Activated CD8-positive, alpha-beta memory T cell treated with anti-CD3 and anti-CD28 coated beads, Interleukin-2, amount 50 U/mL, for 1 hour (primary cell): ENCODE measurements around the gene SMG6.

ENCODE experiments used
- DNase-seq: peaks from one replicate; pipeline ENCODE4 v3.0.0-alpha.2; 2020; ENCODE audit errors: extremely low read depth

SMG6 gene

GRCh38 chr17:2076087-2076984 lies 227.2 kb downstream of the SMG6 start:
- no peak for DNase-seq

- DNase-seq, result no peak
Measured at GRCh38 chr17:2075336-2076086, 228.1 kb downstream of the SMG6 start.

DNA sequence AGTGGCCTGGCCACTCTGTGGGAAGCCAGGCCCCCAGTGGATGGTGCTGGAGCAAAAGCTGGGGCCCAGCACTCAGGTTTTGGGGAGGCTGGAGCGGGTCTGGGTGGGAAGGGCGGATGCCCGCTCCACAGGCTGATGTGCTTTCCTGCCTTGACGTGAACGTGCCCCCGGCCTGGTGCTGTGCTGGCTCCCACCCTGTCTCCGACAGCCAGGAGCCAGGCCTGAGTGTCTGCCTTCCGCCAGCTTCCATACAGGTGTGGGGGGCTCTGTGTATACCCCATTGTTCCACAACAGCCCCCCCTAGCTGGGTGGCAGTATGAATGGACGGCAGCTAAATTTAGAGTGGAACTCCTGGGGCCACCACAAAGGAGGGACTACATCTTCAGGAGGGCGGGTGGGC lies 228.7 kb downstream of the SMG6 start:
- no peak for DNase-seq

DNA sequence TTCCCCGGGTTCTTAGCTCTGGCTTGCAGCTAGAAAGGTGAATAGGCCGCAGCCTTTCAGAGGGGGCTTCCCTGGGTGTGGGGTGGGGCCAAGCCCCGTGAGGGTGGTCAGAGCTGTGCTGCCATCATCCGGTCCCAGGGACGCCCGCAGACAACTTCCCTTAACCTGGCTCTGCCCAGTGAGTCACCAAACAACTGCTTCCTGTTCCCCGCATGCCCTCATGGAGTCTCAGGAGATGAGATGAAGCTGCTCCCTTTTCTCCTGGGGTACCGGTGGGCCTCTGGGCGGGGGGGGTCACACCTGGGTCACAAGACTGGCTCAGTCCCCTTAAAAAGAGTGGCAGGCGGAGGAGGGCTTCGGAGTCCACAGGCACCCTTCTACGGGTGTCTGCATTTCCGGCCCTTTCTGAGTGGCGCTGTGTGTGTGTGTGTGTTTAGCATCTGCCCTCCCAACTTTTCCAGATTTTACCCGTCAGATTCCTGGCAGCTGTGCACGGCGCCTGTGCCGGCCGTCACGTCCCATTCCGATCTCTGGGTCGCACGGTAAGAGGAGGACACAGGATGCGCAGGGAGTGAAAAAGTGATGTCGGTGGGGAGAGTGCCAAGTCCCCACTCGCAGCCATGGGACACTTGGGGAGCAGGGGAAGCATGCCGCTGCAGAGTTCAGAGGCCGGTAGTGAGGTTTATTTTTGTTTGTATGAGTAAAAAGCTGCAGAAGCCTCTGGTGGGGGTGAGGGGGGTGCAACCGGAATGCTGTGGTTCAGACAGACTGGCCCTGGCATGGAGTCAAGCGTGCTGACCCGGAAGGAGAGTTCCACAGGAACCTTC lies 231.9 kb downstream of the SMG6 start:
- no peak for DNase-seq

DNA sequence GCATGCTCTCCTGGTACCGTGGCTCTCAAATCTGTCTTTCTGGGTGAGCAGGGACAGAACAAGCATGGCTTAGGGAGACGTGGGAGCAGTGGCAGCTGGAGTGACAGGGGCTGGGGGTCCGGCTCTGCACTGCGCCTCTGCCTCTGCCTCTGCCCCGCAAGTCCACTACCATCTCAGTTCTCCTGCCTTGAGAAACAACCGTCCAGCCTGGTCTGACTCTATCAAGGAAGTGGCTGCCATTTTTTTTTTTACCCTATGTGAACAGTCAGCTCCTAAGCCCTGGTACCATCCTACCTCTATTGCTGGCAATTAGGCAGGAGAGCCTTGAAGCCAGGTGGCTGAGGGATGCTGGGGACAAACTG lies 232.6 kb downstream of the SMG6 start:
- no peak for DNase-seq

DNA sequence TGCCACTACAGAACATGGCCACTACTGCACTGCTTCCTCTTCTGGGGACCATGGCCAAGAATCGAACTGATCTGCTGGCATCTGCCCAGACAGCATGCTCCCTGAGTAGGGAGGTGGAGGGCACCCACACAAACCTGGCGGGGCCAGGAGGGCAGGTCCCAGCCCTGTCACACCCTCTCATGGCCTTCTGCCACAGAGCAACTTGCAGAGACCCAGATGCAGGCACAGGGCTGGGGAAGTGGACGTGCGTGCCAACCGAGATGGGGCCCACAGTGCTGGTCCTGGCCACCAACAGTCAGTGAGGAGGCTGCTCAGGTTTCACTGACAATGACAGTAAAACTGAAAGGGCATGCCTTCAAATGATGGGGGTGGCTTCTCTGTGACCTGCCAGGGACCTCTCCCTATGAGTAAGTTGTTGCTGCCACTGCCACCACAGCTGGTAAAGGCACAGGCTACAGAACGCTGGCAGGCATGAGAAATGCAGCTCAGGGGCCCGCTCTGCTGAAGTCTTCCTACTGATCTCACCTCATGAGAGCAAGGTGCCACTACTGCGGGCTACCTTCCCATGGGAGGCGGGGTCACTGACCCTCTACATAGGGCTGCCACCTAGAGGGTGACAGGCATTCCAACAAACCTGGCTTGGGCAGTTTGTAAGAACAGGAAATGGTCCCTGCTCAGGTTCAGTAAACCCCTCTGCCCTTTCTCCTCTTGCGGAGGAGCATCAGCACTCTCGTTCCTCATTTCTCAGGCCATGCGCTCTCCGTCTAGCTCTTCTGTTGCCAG lies 233.2 kb downstream of the SMG6 start:
- no peak for DNase-seq

DNA sequence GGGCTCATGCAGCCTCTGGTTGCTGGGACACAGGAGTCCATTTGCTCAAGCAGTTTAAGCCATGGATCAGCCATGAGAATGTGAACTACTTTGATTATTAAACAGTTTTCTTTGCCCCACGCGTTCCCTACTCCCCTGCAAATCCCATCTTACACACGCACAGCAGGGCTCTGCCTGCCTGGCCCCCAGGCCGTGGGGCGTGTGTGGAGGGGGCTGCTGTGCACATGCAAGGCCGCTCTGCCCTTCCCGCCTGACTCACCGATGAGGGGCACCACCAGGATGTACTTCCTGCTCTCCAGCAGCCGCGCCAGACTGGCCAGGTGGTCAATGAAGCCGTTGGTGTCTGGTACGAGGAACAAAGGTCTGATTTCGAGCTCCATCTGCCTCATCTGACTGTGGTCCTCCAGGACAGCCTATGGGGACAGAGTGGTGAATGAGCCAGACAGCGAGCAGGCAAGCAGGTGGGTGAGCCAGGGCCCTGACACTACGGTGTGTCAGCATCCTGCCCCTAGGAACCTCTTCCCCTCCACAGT lies 235.0 kb downstream of the SMG6 start:
- DNase-seq, result no peak

GRCh38 chr17:2068031-2068518 lies 235.5 kb downstream of the SMG6 start:
- no peak for DNase-seq

GRCh38 chr17:2067608-2068024 lies 236.0 kb downstream of the SMG6 start:
- no peak for DNase-seq

- no peak for DNase-seq
Measured at GRCh38 chr17:2067048-2067561, 236.5 kb downstream of the SMG6 start.

GRCh38 chr17:2065949-2066400 lies 237.6 kb downstream of the SMG6 start:
- DNase-seq, result no peak

GRCh38 chr17:2064980-2065785 lies 238.4 kb downstream of the SMG6 start:
- DNase-seq, result no peak

- no peak for DNase-seq
Measured at GRCh38 chr17:2064520-2064971, 239.0 kb downstream of the SMG6 start.

- no peak for DNase-seq
Measured at GRCh38 chr17:2064147-2064489, 239.5 kb downstream of the SMG6 start.

DNA sequence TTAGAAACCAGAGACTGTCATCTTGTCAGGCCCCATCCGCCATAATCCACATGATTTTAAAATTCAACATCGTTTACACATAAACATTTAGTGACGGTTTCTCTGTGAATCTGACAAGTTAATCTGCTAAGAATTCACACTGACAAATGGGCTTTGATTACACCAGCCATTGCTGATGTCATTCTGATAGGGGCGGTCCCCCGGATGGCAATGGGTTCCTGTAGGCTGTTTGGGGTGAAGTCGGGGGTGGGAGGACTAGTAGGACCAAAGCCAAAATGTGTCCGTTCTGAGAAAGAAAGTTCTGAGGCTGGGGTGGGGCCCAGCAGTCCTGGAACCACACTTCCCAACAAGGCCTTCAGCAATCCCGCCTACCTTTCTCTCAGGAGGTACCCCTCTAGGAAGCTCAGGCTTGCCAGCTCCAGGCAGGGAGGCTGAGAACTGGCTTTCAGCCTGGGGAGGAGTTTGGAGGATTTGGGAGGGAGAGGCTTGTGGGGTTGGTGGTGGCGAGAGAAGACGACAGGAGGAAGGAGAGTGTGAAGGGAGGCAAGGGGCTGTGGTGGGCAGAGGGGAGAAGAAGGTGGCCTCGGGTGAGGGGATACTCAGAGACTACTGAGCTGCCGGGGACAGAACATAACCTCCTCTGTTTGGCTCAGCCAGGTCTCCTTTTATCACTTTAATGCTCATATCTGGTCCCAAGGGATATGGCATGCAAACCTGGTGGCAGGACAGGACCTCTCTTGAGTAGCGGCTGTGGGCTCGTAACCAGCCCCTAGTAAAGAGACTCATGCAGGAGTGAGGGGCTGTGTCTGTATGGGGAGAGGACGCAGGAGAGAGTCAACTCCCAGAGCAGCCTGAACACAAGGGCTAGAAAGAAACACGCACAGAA lies 240.1 kb downstream of the SMG6 start:
- no peak for DNase-seq

GRCh38 chr17:2062571-2063183 lies 240.9 kb downstream of the SMG6 start:
- no peak for DNase-seq

DNA sequence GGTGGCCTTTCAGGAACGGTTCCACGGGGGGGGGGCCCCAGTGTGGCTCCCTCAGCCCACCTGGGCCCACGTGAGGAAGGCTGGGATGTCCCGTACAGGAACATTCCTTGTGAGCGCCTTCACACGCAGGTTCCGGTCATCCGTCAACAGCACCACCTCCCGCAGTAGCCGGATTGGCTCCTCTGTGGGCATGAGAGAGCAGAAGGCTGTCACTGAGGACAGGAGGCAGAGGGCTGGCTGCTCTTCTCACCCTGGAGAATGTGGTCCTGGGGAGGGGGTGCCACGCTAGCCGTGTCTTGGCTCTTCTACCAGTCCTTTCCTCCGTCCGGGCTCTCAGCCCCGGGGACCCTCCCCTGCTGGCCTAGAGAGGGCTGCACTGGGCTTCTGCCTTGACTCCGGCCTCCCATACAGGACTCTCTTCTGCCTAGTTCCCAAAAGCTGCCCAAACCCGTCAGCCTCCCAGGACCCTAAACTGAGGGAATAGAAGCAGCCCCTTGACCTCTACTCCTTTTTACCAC lies 242.1 kb downstream of the SMG6 start:
- DNase-seq, result no peak
